ENCODE measurements around the gene POLH. TPM values are rescaled to one million over a fixed set of nuclear protein-coding genes. Genes with fewer than 3 reads are reported as not detected.
"Not testable (repeated sequence)": the region's sequence is repeated elsewhere in the genome, so short reads cannot be mapped to it uniquely, and the experiment has no call there.

Gene POLH
- total RNA-seq (2021) (20.0 and 24.9 TPM in 2 replicates), Bru-seq, nascent RNA (percentile 64 among the genes with signal in this experiment), BruChase-seq, experiment 1, labeled RNA remaining after a 2-hour chase (percentile 71 among the genes with signal in this experiment), BruChase-seq, experiment 2, labeled RNA remaining after a 6-hour chase (percentile 77 among the genes with signal in this experiment)
- long read RNA-seq, transcript POLH-202 (11 exons, 3,540 nt), result major isoform, 7 of 15 reads
- long read RNA-seq, partial matches to known transcripts, result 1 of 15 reads
- long read RNA-seq, other reads (novel, unspliced or antisense), result 7 of 15 reads

DNA sequence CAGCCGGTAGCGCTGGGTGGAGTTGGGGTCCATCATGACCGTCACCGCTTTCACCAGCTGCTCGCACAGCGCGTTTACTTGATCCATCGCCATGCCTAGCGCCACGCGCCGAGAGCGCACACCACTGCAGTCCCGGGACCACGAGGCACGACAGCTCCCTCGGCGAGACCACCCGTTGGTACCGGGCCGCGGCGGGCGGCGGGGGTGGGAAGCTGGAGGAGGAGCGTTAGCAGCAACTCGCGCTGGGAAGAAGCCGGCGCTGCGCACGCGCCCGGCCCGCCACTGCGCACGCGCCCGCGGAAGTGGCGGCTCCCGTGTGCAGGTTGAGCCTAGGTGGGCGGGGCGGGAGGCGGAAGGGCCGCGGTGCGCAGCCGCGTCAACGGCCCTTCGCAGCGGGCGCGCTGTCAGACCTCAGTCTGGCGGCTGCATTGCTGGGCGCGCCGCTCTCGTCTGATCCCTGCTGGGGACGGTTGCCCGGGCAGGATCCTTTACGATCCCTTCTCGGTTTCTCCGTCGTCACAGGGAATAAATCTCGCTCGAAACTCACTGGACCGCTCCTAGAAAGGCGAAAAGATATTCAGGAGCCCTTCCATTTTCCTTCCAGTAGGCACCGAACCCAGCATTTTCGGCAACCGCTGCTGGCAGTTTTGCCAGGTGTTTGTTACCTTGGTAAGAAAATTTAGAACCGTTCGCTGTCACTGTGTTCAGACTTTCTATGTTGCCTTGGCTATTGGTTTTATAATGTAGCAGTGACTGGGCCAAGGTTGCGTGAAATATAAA lies at the start of gene POLH, which contains the start of gene XPO5:
POLH (plus strand) TSS at position 414 of the 780 bp plus-strand sequence. CDS start 6,135 bp downstream, outside the sequence.
XPO5 (minus strand) TSS at position 267 of the 780 bp plus-strand sequence; CDS start at position 93, 174 bp downstream.
- BruUV-seq (replicated peaks), result TSS peak; percentile 66
- Histone ChIP-seq H3K27me3 (replicated peaks; ENCODE audit: insufficient read depth, low read depth, low read length, poor library complexity) (no peaks in the 10 kb centered on the region), H3K4me3 (ENCODE audit: low read depth, low read length, poor library complexity, severe bottlenecking) (peak within 1 kb of the TSS; percentile 63), H3K36me3 (ENCODE audit: insufficient read depth, low read length, poor library complexity, severe bottlenecking) (peaks cover 23% of the 10 kb centered on the region), H3K4me1 (ENCODE audit: insufficient read depth, low read length, poor library complexity, severe bottlenecking) (peaks cover 3% of the 10 kb centered on the region), H3K9me3 (ENCODE audit: low read depth, low read length, poor library complexity, severe bottlenecking) (no peaks in the 10 kb centered on the region), H3K27ac (ENCODE audit: low read depth, low read length, poor library complexity, severe bottlenecking) (peak within 1 kb of the TSS; percentile 75)
- CTCF ChIA-PET, result no interaction called here
- POLR2A ChIA-PET (ENCODE audit: low non-redundant PET), result no interaction called here
- intact Hi-C loops (cut with micrococcal nuclease; ENCODE audit: unreplicated experiment), result no loop called here
- peak; percentile 96 for DNase-seq (ENCODE audit: low spot score)
- no peak for TF ChIP-seq EZH2 (IDR thresholded peaks at IDR 0.05; ENCODE audit: borderline replicate concordance, low read depth, low read length, poor library complexity, severe bottlenecking)
- TF ChIP-seq CTCF (conservative IDR thresholded peaks at IDR 0.05; ENCODE audit: low read depth, low read length), result peak; percentile 35

DNA sequence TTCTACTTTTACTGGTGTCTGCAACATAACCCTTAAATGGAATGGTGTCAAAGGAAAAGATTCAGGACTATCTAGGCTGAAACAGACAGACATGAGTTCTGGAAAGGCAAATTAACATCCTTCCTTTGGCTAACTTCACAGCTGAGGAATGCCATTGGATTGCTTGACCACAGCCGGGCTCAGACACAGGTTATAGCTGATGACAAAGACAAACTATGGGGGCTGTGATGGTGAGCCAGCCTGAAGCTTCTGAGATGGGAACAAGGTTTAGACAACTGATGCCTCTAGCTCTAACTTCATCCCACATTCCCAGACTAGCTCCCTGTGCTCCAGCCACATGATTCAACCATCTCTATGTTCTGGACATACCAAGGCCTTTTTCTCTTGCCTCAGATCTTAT lies 43.8 kb upstream of the POLH start:
- Histone ChIP-seq H3K4me1 (ENCODE audit: insufficient read depth, low read length, poor library complexity, severe bottlenecking) (no peaks in the 10 kb centered on the region), H3K27ac (ENCODE audit: low read depth, low read length, poor library complexity, severe bottlenecking) (no peak overlapping the region), H3K4me3 (ENCODE audit: low read depth, low read length, poor library complexity, severe bottlenecking) (no peak overlapping the region), H3K9me3 (ENCODE audit: low read depth, low read length, poor library complexity, severe bottlenecking) (no peaks in the 10 kb centered on the region), H3K27me3 (replicated peaks; ENCODE audit: insufficient read depth, low read depth, low read length, poor library complexity) (no peaks in the 10 kb centered on the region), H3K36me3 (ENCODE audit: insufficient read depth, low read length, poor library complexity, severe bottlenecking) (peaks cover 64% of the 10 kb centered on the region)
- intact Hi-C loops (cut with micrococcal nuclease; ENCODE audit: unreplicated experiment), result loop anchor here (5.0 kb wide), 1 partner anchor 40 kb away; no protein-coding TSS in a partner anchor
- no peak for TF ChIP-seq EZH2 (IDR thresholded peaks at IDR 0.05; ENCODE audit: borderline replicate concordance, low read depth, low read length, poor library complexity, severe bottlenecking)
- POLR2A ChIA-PET (ENCODE audit: low non-redundant PET), result no interaction called here
- no peak for DNase-seq (ENCODE audit: low spot score)
- no TSS peak for BruUV-seq (replicated peaks)
- CTCF ChIA-PET, result no interaction called here

- H3K4me3 ChIP-seq (ENCODE audit: low read depth, low read length, poor library complexity, severe bottlenecking); H3K4me1 ChIP-seq (ENCODE audit: insufficient read depth, low read length, poor library complexity, severe bottlenecking); H3K9me3 ChIP-seq (ENCODE audit: low read depth, low read length, poor library complexity, severe bottlenecking); DNase-seq (ENCODE audit: low spot score); BruUV-seq (replicated peaks); H3K27me3 ChIP-seq (replicated peaks; ENCODE audit: insufficient read depth, low read depth, low read length, poor library complexity); POLR2A ChIA-PET (ENCODE audit: low non-redundant PET); intact Hi-C loops (cut with micrococcal nuclease; ENCODE audit: unreplicated experiment); H3K27ac ChIP-seq (ENCODE audit: low read depth, low read length, poor library complexity, severe bottlenecking); CTCF ChIA-PET: not testable (repeated sequence)
- H3K36me3 ChIP-seq (ENCODE audit: insufficient read depth, low read length, poor library complexity, severe bottlenecking), result peaks cover 46% of the 10 kb centered on the region
These were observed 37.0 kb upstream of the POLH start for GRCh38 chr6:43538986-43539385.

DNA sequence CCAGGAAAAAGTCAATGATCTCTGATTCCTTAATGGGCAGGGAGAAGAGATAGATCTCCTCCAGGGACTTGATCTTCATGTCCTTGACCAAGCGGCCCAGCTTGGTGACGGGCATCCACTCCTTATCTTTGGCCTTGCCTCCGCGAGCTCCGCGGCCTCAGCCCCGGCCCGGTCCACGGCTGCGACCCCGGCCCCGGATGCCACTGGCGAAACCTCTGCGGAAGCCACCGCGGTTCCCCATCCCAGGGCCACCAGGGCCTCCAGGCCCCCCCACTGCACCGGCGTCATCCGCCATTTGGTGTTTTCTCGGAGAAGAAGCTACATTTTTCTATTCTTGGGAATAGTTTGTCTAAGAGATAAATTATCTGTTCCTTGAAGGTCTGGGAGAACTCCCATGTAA lies 36.6 kb upstream of the POLH start:
- H3K4me3 ChIP-seq (ENCODE audit: low read depth, low read length, poor library complexity, severe bottlenecking); H3K27ac ChIP-seq (ENCODE audit: low read depth, low read length, poor library complexity, severe bottlenecking); CTCF ChIA-PET; intact Hi-C loops (cut with micrococcal nuclease; ENCODE audit: unreplicated experiment); DNase-seq (ENCODE audit: low spot score); BruUV-seq (replicated peaks); H3K27me3 ChIP-seq (replicated peaks; ENCODE audit: insufficient read depth, low read depth, low read length, poor library complexity); H3K9me3 ChIP-seq (ENCODE audit: low read depth, low read length, poor library complexity, severe bottlenecking); H3K4me1 ChIP-seq (ENCODE audit: insufficient read depth, low read length, poor library complexity, severe bottlenecking); POLR2A ChIA-PET (ENCODE audit: low non-redundant PET): not testable (repeated sequence)
- peaks cover 49% of the 10 kb centered on the region for H3K36me3 ChIP-seq (ENCODE audit: insufficient read depth, low read length, poor library complexity, severe bottlenecking)
